GM12891 (cell line): ENCODE results near the gene RABEP2.

Source experiments
- POLR2A ChIP-seq: IDR thresholded peaks from 2 replicates; pipeline ENCODE4 v1.6.1; 2011; ENCODE audit warnings: low read depth, low read length, control low read depth
- POLR2AphosphoS5 ChIP-seq: IDR thresholded peaks from 2 replicates; pipeline ENCODE4 v1.6.1; 2011; ENCODE audit warnings: low read depth, low read length, control low read depth

- no peak for TF ChIP-seq POLR2AphosphoS5
- no peak for TF ChIP-seq POLR2A
Observed at GRCh38 chr16:28937222-28937876, 12.3 kb upstream of the RABEP2 start.
